ENCODE measurements around the gene CAMKK2.

- TF ChIP-seq CTCF (conservative IDR thresholded peaks at IDR 0.05 in 1 of 2, IDR thresholded peaks at IDR 0.05 in 1 of 2; ENCODE audit: low read depth in 1 of 2, low read length in 2 of 2), result no peak
- TF ChIP-seq EZH2 (IDR thresholded peaks at IDR 0.05; ENCODE audit: low read length, missing control alignments), result no peak
Observed at GRCh38 chr12:121344506-121344905, 48.0 kb upstream of the CAMKK2 start.

All from fibroblast of lung (primary cell).